Hematopoietic multipotent progenitor cell treated with erythropoietin and hydrocortisone succinate and interleukin-3 and kit ligand, for 6 days (in vitro differentiated cells): ENCODE measurements around the gene PIAS4.
"Not testable (repeated sequence)": the region's sequence is repeated elsewhere in the genome, so short reads cannot be mapped to it uniquely, and the experiment has no call there.

Experiments used
- DNase-seq: peaks from one replicate; pipeline ENCODE4 v3.0.0-alpha.2; 2015

The PIAS4 gene, protein sequence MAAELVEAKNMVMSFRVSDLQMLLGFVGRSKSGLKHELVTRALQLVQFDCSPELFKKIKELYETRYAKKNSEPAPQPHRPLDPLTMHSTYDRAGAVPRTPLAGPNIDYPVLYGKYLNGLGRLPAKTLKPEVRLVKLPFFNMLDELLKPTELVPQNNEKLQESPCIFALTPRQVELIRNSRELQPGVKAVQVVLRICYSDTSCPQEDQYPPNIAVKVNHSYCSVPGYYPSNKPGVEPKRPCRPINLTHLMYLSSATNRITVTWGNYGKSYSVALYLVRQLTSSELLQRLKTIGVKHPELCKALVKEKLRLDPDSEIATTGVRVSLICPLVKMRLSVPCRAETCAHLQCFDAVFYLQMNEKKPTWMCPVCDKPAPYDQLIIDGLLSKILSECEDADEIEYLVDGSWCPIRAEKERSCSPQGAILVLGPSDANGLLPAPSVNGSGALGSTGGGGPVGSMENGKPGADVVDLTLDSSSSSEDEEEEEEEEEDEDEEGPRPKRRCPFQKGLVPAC

DNA sequence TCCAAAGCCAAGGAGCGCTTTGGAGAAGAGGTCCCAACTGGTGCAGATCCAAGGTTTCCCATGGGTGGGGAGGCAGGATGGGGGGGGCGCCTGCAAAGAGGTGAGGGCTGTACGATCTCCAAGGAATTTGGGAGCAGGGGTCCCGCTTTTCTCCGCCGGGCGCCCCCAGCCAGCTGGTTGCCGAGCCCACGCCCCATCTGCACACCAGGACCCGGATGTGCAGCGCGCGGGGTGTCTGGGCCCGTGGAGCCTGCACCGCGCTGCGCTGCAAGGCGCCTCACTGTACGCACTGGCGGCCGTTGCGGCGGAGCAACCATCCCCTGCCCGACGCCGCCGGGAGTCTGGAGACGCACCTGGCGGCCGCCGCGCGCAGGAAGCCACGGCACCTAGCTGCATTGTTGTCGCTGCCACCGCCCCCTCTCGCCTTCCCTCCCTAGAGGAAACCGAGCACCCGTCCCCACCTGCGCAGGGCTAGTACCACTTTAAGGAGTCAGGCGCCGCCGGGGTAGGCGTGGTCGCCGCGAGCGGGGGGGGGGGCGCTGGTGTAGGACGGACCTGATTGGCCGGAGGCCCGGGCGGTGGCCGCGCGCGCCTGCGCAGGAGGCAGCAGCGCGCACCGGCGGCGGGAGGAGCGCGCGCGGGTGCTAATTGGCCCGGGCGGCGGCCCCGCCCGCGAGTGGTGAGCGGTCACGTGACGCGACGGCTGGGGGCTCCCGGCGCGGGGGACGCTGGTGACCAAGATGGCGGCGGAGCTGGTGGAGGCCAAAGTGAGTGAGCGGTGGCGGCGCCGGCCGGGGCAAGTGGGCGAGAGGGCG, at the start of gene PIAS4:
Gene PIAS4 (plus strand): TSS at position 716 of the 815 bp plus-strand sequence. CDS start 25 bp downstream, at position 741.
- DNase-seq: peak; percentile 97

DNA sequence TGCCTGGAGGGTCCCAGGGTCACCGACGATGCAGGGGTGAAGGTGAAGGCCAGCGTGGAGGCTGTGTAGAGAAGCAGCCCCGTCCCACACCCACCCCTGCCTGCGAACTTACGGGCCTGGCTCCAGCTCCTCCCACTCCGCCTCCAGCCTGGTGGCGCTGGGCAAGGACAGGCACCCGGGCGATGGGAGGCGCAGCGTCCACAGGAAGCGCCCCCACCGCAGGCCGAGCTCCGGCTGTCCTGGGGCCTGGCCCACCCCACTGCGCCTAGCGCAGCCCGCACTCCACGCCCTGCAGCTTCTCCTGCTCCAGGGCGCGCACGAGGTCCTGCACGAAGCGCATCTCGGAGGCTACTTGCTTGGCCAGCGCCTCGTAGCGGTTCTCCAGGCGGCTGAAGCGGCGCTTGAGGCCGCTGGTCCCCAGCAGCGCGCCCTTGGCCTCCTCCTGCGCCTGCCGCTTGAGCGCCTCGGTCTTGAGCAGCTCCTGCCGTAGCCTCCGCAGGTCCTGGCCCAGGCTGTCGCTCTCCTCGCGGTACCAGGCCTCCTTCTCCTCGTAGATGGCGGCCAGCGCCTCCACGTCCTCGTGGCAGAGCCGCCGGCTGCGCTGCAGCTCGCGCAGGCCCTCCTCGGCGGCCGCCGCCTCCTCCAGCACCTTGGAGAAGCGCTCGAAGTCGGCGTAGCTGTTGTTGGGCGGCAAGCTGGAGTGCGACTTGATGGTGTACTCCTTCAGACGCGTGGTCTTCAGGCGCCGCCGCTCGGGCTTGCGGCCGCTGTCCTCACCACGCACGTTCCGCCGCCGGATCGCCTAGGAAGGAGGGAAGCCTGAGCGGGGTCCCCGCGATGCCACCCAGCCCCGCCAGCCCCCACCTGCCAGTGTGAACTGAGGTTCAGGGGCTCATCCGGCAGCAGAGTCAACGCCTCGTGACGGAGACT, 48.4 kb upstream of the PIAS4 start:
- no peak for DNase-seq

DNA sequence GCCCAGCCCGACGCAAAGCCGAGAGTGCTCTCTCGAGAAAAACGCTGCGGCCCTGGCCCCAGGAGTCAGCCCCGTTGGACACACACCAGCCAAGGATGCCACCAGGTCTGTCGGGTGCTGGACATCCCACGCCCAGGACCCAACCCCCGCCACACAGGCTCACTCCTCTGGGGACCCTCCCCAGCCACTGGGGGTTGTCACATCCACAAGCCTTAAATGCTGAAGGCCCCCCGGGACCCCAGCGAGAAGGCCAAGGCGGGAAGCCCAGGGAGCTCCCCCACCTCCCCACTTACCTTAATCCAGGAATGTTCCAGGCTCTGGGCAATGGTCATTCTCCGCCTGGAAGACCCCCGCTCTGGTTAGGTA, 47.8 kb upstream of the PIAS4 start:
- DNase-seq: no peak

DNA sequence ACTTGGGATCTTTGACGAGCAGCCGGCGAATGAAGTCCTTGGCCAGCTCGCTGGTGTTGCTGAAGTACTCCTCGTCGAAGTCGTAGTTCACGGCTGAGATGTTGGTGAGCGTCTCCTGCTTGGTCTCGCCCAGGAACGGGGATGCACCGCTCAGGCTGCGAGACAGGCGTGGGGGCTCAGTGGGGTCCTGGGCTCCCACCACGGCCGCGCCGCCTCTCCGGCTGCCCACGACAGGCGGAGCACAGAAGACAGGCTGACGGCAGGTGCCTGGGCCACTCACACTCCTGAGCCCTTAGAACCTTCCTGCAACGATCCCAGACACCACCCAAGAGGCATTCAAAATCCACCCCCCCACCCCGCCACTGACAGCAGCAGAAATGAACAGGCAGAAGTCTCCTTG, 46.5 kb upstream of the PIAS4 start:
- no peak for DNase-seq

DNA sequence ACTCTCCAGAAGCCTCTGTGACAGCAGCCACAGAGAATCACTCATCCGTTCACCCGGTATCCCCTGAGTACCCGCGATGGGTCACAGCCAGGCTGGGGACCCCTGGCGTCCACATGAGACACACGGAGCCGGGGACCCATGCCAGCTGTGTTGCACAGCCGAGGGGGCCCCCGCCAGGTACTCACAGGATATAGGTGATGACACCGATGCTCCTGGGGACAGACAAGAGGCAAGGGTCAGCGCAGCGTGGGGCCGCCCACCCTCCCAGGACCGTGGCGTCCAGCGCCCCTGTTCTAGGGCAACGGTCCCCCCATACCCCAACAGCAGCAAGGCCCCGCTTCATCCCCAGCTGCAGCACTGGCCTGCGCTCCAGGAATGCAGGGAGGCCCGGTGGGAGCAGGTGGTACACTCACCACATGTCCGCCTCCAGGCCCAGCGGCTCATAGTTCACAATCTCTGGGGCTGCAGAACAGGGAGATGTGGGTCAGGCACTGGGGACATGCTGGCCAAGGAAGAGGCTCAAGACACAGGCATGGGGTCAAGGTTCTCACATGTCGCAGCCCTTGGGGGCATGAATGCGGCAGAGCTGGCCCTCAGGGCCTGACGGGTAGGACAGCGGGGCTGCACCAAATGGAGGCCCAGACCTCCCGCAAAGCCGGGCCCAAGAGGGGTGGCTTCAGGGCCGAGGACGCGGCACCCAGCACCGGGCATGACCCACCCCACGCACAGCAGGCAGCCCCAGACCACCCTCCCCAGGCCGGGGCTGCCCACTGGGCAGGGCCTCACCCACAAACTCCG, 43.9 kb upstream of the PIAS4 start:
- DNase-seq: no peak

DNA sequence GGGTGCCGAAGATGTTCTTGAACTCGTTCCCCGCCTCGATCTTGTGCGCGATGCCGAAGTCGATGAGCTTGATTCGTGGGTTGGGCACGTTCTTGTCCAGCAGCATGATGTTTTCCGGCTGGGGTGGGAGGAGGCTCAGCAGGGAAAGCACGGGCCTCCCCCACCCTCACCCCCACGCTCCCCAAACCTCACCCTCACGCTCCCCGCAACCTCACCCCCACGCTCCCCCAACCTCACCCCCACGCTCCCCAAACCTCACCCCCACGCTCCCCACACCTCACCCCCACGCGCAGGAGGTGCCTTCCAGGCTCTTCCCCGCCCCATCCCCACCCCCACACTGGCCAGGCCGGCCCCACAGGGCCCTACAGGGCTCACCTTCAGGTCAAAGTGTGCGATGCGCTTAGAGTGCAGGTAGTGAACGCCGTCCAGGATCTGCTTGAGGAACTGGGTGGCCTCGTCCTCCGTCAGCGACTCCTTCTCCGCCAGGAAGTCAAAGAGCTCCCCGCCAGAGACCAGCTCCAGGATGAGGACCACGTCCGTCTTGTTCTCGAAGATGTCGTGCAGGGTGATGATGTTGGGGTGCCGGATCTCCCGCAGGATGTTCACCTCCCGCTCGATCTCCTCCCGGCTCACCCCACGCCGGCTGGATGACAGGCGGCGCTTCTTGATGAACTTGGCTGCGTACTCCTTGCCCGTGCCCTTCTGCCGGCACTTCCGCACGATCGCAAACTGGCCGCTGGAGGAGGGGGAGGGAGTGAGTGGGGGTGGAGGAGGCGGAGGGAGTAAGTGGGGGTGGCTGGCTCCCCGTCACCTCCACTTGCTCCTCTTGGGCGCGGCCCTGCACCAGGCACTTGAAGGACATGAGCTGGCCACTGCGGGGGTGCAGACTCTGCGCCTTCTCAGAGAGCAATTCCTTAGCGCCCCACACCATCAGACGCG, 43.0 kb upstream of the PIAS4 start:
- DNase-seq: no peak

DNA sequence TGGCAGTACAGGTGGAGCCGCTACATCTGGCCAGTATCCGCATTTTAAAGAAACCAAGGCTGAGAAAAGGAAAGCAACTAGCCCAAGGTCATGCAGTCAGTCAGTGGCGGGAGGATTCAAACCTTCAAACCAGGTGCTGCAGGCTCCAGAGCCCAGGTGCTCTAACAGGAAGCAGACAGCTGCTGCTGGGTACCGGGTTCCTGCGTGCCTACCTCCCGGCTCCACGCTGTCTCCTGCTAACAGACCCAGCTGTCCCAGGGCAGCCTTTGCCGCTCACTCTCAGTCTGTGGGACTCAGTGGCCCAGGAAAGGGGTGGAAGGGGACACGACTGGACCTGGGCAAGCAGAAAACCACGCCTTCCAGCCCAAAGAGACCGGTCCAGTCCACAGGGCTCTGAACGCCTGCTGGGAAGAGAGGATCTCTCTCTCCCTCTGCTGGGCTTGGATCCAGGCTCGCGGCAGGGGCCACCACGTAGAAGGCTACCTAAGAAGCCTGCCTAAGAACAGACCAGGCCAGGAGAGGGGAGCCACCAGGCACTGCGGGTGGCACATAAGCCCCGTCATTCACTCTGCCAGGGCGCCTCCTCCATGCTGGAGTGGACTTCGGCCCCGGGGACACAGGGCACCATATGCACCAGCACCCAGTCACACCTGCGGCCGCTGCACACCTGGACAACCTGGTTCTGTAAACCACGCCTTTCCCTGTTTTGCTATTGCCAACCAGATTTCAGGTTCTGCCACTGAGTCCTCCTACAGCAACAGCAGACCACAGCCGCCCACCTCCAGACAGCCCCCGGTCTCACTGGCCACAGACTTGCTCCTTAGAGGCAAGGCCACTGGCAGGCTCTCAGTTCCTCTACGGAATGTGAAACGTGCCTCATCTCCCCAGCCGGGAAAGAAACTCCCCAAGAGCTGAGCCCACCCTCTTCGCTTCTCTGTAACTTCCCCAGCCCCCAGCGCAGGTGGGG, 41.2 kb upstream of the PIAS4 start:
- DNase-seq: no peak

DNA sequence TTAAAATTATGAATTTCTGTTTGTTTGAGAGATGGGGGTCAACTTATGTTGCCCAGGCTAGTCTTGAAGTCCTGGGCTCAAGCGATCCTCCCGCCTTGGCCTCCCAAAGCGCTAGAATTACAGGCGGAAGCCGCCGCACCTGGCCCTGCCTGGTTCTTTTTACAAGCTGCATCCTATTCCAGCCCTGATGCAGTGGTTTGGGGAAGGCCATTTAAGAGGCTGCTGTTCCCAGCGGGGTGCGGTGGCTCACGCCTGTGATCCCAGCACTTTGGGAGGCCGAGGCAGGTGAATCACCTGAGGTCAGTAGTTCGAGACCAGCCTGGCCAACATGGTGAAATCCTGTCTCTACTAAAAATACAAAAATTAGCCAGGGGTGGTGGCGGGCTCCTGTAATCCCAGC, 39.6 kb upstream of the PIAS4 start:
- not testable (repeated sequence) for DNase-seq

DNA sequence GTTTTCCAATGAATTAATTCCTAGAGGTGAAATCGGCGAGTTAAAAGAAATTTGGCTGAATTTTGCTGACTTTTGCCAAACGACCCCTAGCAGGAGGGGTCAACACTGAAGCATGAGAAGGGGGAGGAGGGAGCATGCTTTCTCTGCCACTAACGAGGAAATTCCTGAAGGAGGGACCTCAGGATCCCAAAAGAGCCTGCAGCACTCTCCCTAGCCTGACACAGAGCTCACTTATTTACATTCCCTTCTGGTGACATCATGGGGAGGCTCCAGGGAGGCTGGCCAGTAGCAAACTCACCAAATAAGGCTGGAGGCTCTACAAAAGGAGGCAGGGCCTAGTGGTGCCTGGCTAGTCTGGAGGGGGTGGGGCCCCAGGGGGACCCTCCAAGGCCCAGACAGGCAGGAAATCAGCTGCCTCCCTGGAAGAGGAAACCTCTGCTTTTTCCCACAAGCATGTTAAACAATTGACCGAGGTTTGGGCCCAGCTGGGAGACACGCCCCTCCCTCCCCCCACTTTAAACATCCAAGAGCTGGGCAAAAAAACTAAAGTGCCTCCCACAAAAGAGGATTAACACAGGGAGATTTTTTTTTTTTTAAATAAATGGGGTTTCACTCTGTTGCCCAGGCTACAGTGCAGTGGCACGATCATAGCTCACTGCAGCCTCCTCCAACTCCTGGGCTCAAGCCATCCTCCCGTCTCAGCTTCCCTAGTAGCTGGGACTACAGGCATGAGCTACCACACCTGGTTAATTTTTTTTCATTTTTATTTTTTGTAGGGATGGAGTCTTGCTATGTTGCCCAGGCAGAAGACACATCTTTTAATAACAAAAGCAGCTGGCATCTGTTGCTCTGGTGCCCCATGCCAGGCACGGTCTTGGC, 38.7 kb upstream of the PIAS4 start:
- DNase-seq: no peak

DNA sequence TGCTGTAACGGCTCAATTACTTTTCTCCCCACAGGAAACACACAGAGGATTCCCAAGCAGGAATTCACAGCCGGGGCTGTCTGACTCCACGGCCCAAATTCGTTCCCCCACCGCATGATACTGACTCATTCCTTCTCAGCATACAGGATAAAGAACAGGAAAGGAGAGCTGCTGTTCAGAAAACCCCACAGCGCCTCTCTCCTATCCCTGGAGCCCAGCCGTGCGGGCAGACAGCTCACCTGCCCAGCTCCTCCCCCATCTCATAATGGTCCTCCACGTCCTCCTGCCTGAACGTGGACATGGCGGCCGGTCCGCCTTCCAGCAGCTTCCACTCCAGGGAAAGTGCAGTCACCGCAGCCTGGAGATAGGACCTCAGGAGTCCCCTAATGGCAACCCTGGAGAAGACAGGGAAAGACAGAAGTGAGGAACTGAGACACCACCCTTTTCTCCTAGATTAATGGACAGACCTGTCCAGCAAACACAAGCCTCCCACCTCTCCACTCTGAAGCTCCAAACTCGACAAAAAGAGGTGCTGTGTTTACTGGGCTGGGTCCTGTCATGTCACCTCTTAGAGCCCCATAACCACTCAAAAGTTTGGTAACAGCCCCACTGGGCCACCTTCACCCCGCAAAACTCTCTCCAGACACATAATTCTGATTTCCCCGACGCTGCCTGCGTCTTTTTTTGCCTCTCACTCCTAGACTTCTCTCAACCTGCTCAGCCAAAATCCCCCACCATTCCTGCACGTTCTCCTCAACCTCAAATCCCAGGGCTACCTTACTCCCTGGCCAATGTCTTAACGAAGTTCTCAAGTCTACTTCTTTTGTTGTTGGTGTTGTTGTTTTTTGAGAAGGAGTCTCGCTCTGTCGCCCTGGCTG, 37.9 kb upstream of the PIAS4 start:
- DNase-seq: peak; percentile 48

DNA sequence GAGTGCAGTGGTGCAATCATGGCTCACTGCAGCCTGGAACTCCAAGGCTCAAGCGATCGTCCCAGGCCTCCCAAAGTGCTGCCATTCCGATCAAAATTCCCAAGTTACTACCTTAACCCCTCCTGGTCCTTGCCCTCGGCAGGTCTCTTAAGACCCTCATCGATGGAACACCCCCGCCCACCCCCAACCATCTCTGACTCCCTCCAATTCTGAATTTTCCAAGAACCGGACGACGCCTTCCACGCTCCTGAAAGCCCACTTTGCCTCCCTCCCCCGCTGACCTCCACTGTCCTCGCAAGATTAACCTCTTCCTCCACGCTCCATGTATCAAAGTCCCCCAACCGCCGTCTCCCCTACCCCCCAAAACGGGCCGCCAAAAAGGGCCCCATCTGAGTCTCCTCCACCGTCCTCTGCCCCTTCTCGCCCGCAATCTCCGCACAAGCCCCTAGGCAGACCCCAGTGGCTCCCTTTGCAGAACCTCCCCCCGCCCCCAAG, 37.2 kb upstream of the PIAS4 start:
- DNase-seq: no peak

DNA sequence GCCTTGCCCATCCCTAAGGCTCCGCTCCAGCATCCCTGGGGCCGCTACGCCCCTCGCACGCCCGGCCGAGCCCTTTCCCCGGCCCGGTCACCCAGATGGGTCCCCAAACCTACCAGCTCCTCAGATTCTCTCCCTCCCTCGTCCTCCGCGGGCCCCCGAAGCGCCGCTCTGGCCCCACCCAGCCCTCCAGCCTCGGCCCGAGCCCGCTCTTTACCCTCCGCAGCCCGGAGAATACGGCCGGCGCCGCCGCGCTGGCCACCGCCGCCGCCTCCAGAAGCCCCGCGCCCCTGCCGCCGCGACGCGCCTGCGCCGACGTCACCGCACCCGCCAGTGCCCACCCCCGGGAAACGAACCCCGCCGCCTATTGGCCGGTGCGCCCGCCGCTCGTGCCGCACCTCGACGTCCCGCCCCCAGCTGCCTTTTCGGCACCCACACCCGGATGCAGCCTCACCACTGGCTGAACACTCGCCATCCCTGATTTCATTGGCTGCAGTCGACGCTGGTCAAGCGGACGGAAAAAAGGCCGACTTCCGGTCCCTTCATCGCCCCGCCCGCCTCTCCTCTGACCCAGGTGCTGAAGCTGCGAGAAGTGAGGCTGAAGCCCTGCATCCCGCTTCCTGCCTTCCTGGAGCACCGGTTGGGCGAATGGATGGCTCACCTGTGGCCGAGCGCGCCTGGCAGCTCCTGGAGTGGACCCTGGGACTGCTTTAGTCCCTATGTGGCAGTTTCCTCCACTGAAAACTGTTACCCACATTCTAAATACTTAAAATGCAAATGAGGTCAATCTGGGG, 36.5 kb upstream of the PIAS4 start, which contains the start of gene DAPK3:
Gene DAPK3 (minus strand): TSS at position 292 of the 791 bp plus-strand sequence. CDS start 1,364 bp downstream, outside the sequence.
- DNase-seq: peak; percentile 99

DNA sequence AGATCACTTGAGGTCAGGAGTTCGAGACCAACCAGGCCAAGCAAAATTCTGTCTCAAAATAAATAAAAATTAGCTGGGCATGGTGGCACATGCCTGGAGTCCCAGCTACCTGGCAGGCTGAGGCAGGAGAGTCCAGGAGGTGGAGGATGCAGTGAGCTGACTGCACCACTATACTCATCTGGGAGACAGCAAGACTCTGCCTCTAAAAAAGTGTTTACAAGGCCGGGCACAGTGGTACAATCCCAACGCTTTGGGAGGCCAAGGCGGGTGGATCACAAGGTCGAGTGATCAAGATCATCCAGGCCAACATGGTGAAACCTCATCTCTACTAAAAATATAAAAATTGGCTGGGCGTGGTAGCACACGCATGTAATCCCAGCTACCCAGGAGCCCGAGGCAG, 32.4 kb upstream of the PIAS4 start:
- DNase-seq: no peak

DNA sequence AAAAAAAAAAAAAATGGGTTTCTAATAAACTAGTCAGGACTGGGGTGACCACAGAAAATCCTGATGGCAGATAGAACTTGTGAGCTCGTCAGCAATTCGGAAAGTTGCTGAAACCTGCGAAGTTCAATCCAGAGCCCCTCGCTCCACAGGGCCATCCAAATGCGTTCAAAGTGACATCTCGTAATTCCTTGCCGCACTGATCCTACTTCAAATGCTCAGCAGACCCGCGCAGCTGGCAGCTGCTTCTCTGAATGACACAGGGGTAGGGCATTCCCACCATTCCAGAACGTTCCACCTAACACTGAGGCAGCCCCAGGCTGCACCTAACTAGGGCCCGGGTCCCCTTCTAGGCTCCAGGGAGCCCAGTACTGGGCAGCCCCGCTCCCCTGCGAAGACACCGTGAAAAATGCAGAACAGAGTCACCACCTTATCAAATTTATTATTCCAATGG, 31.9 kb upstream of the PIAS4 start:
- no peak for DNase-seq

DNA sequence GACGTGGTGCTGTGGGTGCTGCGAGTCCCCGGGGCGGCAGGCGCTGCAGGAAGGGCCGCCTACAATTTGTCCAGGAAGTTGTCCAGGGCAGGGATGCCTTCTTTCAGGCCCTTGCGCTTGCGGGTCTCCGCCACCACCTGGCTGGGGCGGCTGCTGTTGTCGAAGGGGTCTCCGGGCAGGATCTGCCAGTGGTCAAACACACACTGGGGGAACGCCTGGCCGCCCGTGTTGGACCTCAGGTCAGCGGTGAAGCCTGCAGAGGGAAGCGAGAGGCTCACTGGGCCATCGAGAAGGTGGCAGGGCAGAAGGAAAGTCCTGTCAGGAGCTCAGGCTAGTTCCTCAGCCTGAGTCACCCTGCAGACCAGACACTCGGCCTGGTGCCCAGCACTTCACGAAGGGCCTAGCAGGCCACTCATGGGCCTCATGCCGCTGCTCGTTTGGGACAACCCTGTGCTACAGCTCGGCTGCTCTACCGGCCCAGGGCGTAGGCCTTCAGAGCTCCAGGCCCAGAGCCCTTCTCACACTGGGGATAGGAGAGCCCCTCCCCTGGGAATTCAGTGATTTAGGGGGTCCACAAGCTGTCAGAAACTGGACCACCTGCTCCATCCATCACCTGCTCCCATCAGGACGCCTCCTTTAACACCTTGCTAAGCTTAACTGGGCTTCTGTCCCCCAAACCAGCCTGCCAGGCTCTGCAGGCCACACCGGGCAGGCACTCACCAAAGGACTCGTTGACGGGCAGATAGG, 30.9 kb upstream of the PIAS4 start:
- DNase-seq: no peak
